K562 (cell line): ENCODE results near the gene CCDC28B. TPM values are rescaled to one million over a fixed set of nuclear protein-coding genes. Genes with fewer than 3 reads are reported as not detected.

Source experiments
- ARID3B ChIP-seq: fragments of 250-450 bp; sonication (Bioruptor Pico); IDR thresholded peaks from 2 replicates; pipeline ENCODE4 v1.4.0; 2020; ENCODE audit warnings: borderline replicate concordance
- BMI1 ChIP-seq: fragments of 150-350 bp; IDR thresholded peaks from 2 replicates; pipeline ENCODE4 v1.6.1; 2014; ENCODE audit warnings: low read length
- CBFA2T3 ChIP-seq: fragments of 450-650 bp; IDR thresholded peaks from 2 replicates; pipeline ENCODE4 v1.6.1; 2017
- CCAR2 ChIP-seq: fragments of 200-400 bp; formaldehyde crosslinking; IDR thresholded peaks from 2 replicates; pipeline ENCODE4 v1.6.1; 2017; ENCODE audit warnings: mild to moderate bottlenecking, low read depth, low read length
- DMBX1 ChIP-seq: fragments of 250-450 bp; sonication (Bioruptor Pico); IDR thresholded peaks from 2 replicates; pipeline ENCODE4 v1.8.0; 2022; ENCODE audit warnings: inconsistent platforms, mild to moderate bottlenecking, moderate library complexity, borderline replicate concordance
- FOXK2 ChIP-seq, 2 experiments: fragments of 450-650 bp; IDR thresholded peaks in 1 of 2; conservative IDR thresholded peaks in 1 of 2; 2 replicates each; pipeline ENCODE4 v1.6.1; 2016; ENCODE audit warnings: low read depth in 2 of 2, mild to moderate bottlenecking in 1 of 2
- HNRNPK ChIP-seq: fragments of 200-400 bp; formaldehyde crosslinking; IDR thresholded peaks from one replicate; pipeline ENCODE4 v1.6.1; 2018; ENCODE audit warnings: mild to moderate bottlenecking, low read depth, low read length; ENCODE audit not compliant: poor library complexity, severe bottlenecking
- JUN ChIP-seq, 2 experiments: sonication (generic) in 1 of 2; formaldehyde crosslinking in 1 of 2; IDR thresholded peaks; 2 replicates each; pipeline versions ENCODE4 v1.6.1 to v1.8.0; 2012 to 2022; ENCODE audit warnings: borderline replicate concordance in 2 of 2, mild to moderate bottlenecking in 2 of 2, improper control_type of control experiment in 1 of 2, low read depth in 1 of 2, low read length in 1 of 2, missing genetic modification reagents in 1 of 2
- MCM7 ChIP-seq, 2 experiments: fragments of 450-650 bp; IDR thresholded peaks; 2 replicates each; pipeline ENCODE4 v1.6.1; 2016 to 2018
- THAP12 ChIP-seq: fragments of 250-450 bp; sonication (Bioruptor Pico); IDR thresholded peaks from 2 replicates; pipeline ENCODE4 v1.9.0; 2021; ENCODE audit warnings: mild to moderate bottlenecking, inconsistent platforms
- ZFP36 ChIP-seq: fragments of 150-350 bp; IDR thresholded peaks from 2 replicates; pipeline ENCODE4 v1.6.1; 2018; ENCODE audit warnings: low read length, low read depth; ENCODE audit not compliant: partially characterized antibody
- ZNF140 ChIP-seq: fragments of 250-450 bp; sonication (Bioruptor Pico); IDR thresholded peaks from 2 replicates; pipeline ENCODE4 v1.8.0; 2021; ENCODE audit warnings: moderate library complexity, mild to moderate bottlenecking, inconsistent platforms
- ZNF277 ChIP-seq: fragments of 250-450 bp; sonication (Bioruptor Pico); IDR thresholded peaks from 2 replicates; pipeline ENCODE4 v1.8.0; 2022; ENCODE audit warnings: inconsistent platforms, mild to moderate bottlenecking, moderate library complexity, borderline replicate concordance
- ZNF354B ChIP-seq: fragments of 250-450 bp; sonication (Bioruptor Pico); IDR thresholded peaks from 2 replicates; pipeline ENCODE4 v1.4.0; 2020
- ZNF644 ChIP-seq: fragments of 200-800 bp; sonication (Bioruptor generic); IDR thresholded peaks from 2 replicates; pipeline ENCODE4 v1.6.1; 2016; ENCODE audit warnings: low read depth, missing genetic modification characterization, missing compliant biosample characterization
- ZNF707 ChIP-seq: fragments of 250-450 bp; sonication (Bioruptor Pico); conservative IDR thresholded peaks from 2 replicates; pipeline ENCODE4 v1.8.0; 2022; ENCODE audit warnings: inconsistent platforms, mild to moderate bottlenecking, moderate library complexity
- ZZZ3 ChIP-seq: fragments of 450-650 bp; IDR thresholded peaks from 2 replicates; pipeline ENCODE4 v1.6.1; 2016; ENCODE audit warnings: antibody characterized with exemption, mild to moderate bottlenecking, moderate library complexity
- polyA plus RNA-seq, 8 experiments: library from polyadenylated mRNA; depleted of rRNA in 4 of 8; stranded (reverse) in 5 of 8; unstranded in 3 of 8; fragments of >200 nt; fragmentation: Nextera tagmentation in 2 of 8; fragmentation: Illumina TruSeq in 1 of 8; extraction: Ambion mirVana in 2 of 8; extraction: Trizol in 1 of 8; gene quantifications; 2 replicates each; pipeline versions ENCODE4 v1.2.1 to v1.2.3, GENCODE V29; 2011 to 2014; ENCODE audit warnings: inconsistent platforms in 1 of 8, missing spikeins in 1 of 8
- total RNA-seq, 7 experiments: library from RNA; depleted of rRNA in 6 of 7; stranded (reverse); fragments of >200 nt in 6 of 7; fragmentation: Illumina TruSeq in 2 of 7; extraction: Trizol in 2 of 7; gene quantifications; 2 replicates each; pipeline versions ENCODE4 v1.2.1 to v1.2.3, GENCODE V29; 2011 to 2021; ENCODE audit warnings: low replicate concordance in 1 of 7
- TF ChIP-seq, protein P1 (sequence below), 3 experiments: fragments of 200-800 bp in 1 of 3; fragments of 250-450 bp in 1 of 3; fragments of 450-650 bp in 1 of 3; sonication (Bioruptor Pico) in 1 of 3; sonication (Bioruptor generic) in 1 of 3; formaldehyde crosslinking in 1 of 3; IDR thresholded peaks; 2 replicates each; pipeline versions ENCODE4 v1.6.1 to v1.8.0; 2016 to 2022; ENCODE audit warnings: mild to moderate bottlenecking in 2 of 3, missing genetic modification characterization in 2 of 3, missing compliant biosample characterization in 1 of 3, moderate library complexity in 1 of 3

Gene CCDC28B
- total and polyA plus RNA-seq, 9 of the 15 experiments (the other 6 are each of a cell fraction or from before 2014, with no cell fraction given), result 5.7 to 54.5 (median 31.7) TPM

- TF ChIP-seq THAP12 (CRISPR knock-in tag) (0 out of 2 replicates have a peak, but pooled peaks have one; percentile 42), ZNF140 (CRISPR knock-in tag) (no peak), CBFA2T3 (no peak), MCM7 (IDR thresholded peaks at IDR 0.05) (no peak), ZNF644 (tag) (no peak), ZNF354B (no peak), CCAR2 (no peak), BMI1 (no peak), ZFP36 (no peak), DMBX1 (CRISPR knock-in tag) (no peak), HNRNPK (no peak), ZZZ3 (no peak), ARID3B (CRISPR knock-in tag) (no peak), JUN (IDR thresholded peaks at IDR 0.05; ENCODE audit: borderline replicate concordance, low read depth, low read length) (no peak), JUN (CRISPR knock-in tag; IDR thresholded peaks at IDR 0.05; ENCODE audit: borderline replicate concordance) (peak; percentile 73; the same call in 1 of the 2 replicates), ZNF277 (no peak), ZNF707 (CRISPR knock-in tag) (no peak), FOXK2 (conservative IDR thresholded peaks at IDR 0.05 in 1 of 2, IDR thresholded peaks at IDR 0.05 in 1 of 2; ENCODE audit: low read depth in 2 of 2) (peak; percentile 35 to 50; a peak in 3 of 4 replicates)
- TF ChIP-seq, protein P1, sequence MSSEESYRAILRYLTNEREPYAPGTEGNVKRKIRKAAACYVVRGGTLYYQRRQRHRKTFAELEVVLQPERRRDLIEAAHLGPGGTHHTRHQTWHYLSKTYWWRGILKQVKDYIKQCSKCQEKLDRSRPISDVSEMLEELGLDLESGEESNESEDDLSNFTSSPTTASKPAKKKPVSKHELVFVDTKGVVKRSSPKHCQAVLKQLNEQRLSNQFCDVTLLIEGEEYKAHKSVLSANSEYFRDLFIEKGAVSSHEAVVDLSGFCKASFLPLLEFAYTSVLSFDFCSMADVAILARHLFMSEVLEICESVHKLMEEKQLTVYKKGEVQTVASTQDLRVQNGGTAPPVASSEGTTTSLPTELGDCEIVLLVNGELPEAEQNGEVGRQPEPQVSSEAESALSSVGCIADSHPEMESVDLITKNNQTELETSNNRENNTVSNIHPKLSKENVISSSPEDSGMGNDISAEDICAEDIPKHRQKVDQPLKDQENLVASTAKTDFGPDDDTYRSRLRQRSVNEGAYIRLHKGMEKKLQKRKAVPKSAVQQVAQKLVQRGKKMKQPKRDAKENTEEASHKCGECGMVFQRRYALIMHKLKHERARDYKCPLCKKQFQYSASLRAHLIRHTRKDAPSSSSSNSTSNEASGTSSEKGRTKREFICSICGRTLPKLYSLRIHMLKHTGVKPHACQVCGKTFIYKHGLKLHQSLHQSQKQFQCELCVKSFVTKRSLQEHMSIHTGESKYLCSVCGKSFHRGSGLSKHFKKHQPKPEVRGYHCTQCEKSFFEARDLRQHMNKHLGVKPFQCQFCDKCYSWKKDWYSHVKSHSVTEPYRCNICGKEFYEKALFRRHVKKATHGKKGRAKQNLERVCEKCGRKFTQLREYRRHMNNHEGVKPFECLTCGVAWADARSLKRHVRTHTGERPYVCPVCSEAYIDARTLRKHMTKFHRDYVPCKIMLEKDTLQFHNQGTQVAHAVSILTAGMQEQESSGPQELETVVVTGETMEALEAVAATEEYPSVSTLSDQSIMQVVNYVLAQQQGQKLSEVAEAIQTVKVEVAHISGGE (CRISPR knock-in tag; IDR thresholded peaks at IDR 0.05), result no peak
Observed at GRCh38 chr1:32200226-32201010, at the start of gene CCDC28B (continued).
